Transverse colon (tissue), 4 donors: ENCODE measurements around the gene ZBED1.
"Not testable (repeated sequence)": the region's sequence is repeated elsewhere in the genome, so short reads cannot be mapped to it uniquely, and the experiment has no call there.

Experiments
- POLR2A ChIP-seq: fragments of 450-650 bp; IDR thresholded peaks from one replicate; pipeline ENCODE4 v1.6.1; 2016; ENCODE audit warnings: antibody characterized with exemption, mild to moderate bottlenecking, moderate library complexity
- POLR2AphosphoS5 ChIP-seq, 3 donors: sonication (generic); formaldehyde crosslinking; IDR thresholded peaks; one replicate each; pipeline ENCODE4 v1.6.1; 2016; ENCODE audit warnings: antibody characterized with exemption in 3 of 3
- TF ChIP-seq, protein P1 (sequence below), 5 experiments: fragments of 200-600 bp in 3 of 5; fragments of 450-650 bp in 2 of 5; sonication (generic) in 3 of 5; IDR thresholded peaks; 1 replicate in 2 of 5; 2 replicates in 3 of 5; pipeline ENCODE4 v1.5.1; 2016 to 2017; ENCODE audit warnings: antibody characterized with exemption in 5 of 5, inconsistent platforms in 3 of 5, mild to moderate bottlenecking in 2 of 5, moderate library complexity in 1 of 5

DNA sequence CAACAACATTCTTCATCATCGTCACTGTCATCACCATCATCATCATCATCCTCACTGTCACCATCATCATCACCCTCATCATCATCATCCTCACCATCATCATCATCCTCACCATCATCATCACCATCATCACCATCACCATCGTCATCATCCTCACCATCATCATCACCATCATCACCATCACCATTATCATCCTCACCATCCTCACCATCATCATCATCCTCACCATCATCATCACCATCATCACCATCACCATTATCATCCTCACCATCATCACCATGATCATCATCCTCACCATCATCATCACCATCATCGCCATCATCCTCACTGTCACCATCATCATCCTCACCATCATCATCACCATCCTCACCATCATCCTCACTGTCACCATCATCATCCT lies 18.9 kb upstream of the ZBED1 start:
- TF ChIP-seq, protein P1, sequence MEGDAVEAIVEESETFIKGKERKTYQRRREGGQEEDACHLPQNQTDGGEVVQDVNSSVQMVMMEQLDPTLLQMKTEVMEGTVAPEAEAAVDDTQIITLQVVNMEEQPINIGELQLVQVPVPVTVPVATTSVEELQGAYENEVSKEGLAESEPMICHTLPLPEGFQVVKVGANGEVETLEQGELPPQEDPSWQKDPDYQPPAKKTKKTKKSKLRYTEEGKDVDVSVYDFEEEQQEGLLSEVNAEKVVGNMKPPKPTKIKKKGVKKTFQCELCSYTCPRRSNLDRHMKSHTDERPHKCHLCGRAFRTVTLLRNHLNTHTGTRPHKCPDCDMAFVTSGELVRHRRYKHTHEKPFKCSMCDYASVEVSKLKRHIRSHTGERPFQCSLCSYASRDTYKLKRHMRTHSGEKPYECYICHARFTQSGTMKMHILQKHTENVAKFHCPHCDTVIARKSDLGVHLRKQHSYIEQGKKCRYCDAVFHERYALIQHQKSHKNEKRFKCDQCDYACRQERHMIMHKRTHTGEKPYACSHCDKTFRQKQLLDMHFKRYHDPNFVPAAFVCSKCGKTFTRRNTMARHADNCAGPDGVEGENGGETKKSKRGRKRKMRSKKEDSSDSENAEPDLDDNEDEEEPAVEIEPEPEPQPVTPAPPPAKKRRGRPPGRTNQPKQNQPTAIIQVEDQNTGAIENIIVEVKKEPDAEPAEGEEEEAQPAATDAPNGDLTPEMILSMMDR (IDR thresholded peaks at IDR 0.05): not testable (repeated sequence)
- not testable (repeated sequence) for TF ChIP-seq POLR2A; POLR2AphosphoS5 (IDR thresholded peaks at IDR 0.05)
